ENCODE results near the gene HOXD4.

Gene HOXD4

GRCh38 chr2:176172007-176172894 is 20.9 kb downstream of the HOXD4 start:
- H3K4me3 ChIP-seq (ENCODE audit: low read length): no peak overlapping the region
- no peak for DNase-seq (ENCODE audit: low read depth)
- no peak for TF ChIP-seq CTCF (IDR thresholded peaks at IDR 0.05; ENCODE audit: insufficient read depth, low read depth, low read length, missing control alignments)

DNA sequence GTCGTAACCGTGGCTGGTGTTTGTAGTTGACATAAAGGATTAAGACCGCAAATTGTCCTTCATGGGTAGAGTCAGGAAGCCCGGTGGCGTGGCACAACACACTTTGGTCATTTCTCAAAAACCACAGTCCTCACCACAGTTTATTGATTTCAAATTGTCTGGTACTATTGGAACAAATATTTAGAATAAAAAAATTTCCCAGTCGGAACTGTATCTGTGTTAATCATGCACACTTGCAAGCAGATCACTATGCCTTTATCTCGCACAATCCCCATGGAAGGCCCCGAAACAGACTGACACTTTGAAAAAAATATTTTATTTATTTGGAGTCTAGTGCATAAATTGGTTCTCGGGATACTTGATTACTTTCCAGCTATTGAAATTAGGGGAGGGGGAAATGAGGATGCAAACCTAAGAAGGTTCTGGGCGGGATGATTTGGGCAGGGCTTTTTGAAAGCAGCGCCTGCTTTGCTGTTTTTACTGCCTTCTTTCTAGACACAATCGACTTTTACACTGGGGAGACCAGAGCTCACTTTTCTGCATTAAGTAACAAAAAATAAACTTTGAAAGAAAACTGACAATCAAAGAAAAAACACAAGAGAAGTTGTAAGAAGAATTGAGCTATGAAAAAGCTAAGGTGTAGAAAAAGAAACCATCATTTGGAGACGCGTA is 21.7 kb downstream of the HOXD4 start:
- no peak for TF ChIP-seq CTCF (IDR thresholded peaks at IDR 0.05; ENCODE audit: insufficient read depth, low read depth, low read length, missing control alignments)
- no peak for DNase-seq (ENCODE audit: low read depth)
- no peak overlapping the region for H3K4me3 ChIP-seq (ENCODE audit: low read length)

GRCh38 chr2:176173567-176174381 is 22.4 kb downstream of the HOXD4 start:
- no peak for TF ChIP-seq CTCF (IDR thresholded peaks at IDR 0.05; ENCODE audit: insufficient read depth, low read depth, low read length, missing control alignments)
- DNase-seq (ENCODE audit: low read depth): no peak
- no peak overlapping the region for H3K4me3 ChIP-seq (ENCODE audit: low read length)

DNA sequence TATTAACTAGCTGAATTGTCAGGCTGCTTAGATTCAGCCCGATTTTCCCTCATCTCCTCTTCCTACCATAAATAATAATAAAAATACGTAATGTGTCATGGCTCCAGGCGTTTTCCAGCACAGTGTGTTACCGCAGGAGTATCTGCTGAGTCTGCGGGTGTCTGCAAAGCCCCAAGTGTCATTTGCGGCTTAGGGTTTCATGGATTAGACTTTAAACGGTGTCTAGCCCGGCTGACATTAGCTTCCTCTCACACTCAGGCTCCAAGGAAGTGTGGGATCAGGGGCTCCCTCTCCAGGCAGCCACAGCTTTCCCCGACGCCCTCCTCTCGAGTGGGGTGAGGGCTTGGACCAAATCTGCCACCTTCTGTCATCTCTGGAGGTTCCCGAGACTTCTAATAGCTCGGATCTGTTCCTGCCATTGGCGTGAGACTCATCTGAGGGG is 23.1 kb downstream of the HOXD4 start:
- DNase-seq (ENCODE audit: low read depth): no peak
- no peak for TF ChIP-seq CTCF (IDR thresholded peaks at IDR 0.05; ENCODE audit: insufficient read depth, low read depth, low read length, missing control alignments)
- H3K4me3 ChIP-seq (ENCODE audit: low read length): no peak overlapping the region

- H3K4me3 ChIP-seq (ENCODE audit: low read length): no peak overlapping the region
- no peak for DNase-seq (ENCODE audit: low read depth)
- no peak for TF ChIP-seq CTCF (IDR thresholded peaks at IDR 0.05; ENCODE audit: insufficient read depth, low read depth, low read length, missing control alignments)
Measured at GRCh38 chr2:176174824-176175708, 23.7 kb downstream of the HOXD4 start.
